Activated T-helper 2 cell treated with anti-CD3 and anti-CD28 coated beads, Interferon-gamma antibody, Interleukin-2, Interleukin-4, amounts not matched to agents 10 μg/mL and 5 μg/mL and 100 μg/mL, durations not matched to agents 14 hours and 24 hours and 36 hours (primary cell): ENCODE results near the gene CCDC27. TPM values are rescaled to one million over a fixed set of nuclear protein-coding genes. Genes with fewer than 3 reads are reported as not detected.

ENCODE experiments used
- DNase-seq: peaks from one replicate; pipeline ENCODE4 v3.0.0; 2021; ENCODE audit warnings: low spot score
- H3K27ac Mint-ChIP-seq: one replicate; pipeline ENCODE4 v1.8.0; 2021; ENCODE audit warnings: mixed read lengths
- H3K27me3 Mint-ChIP-seq: one replicate; pipeline ENCODE4 v1.8.0; 2021; ENCODE audit warnings: low read depth, mixed read lengths
- H3K36me3 Mint-ChIP-seq: one replicate; pipeline ENCODE4 v1.8.0; 2021; ENCODE audit warnings: low read depth, mixed read lengths
- H3K4me1 Mint-ChIP-seq: one replicate; pipeline ENCODE4 v1.8.0; 2021; ENCODE audit warnings: low read depth, mixed read lengths
- H3K4me3 Mint-ChIP-seq: one replicate; pipeline ENCODE4 v1.8.0; 2021; ENCODE audit warnings: low read depth, mild to moderate bottlenecking, moderate library complexity, mixed read lengths
- H3K9me3 Mint-ChIP-seq: one replicate; pipeline ENCODE4 v1.8.0; 2021; ENCODE audit warnings: mixed read lengths
- intact Hi-C: fragments of 100-400 bp; cut with micrococcal nuclease; formaldehyde crosslinking; loops from one replicate; pipeline ENCODE4 v1.15.1; 2023
- total RNA-seq: library from RNA; stranded (reverse); gene quantifications from 2 replicates; pipeline ENCODE4 v1.2.3, GENCODE V29; 2022

The CCDC27 gene
- total RNA-seq, 1 donor from 2014 or later, result not detected

- no peaks in the 10 kb centered on the region for H3K9me3 Mint-ChIP-seq
- H3K36me3 Mint-ChIP-seq, result peaks cover 49% of the 10 kb centered on the region
- no peak for DNase-seq
- no peak overlapping the region for H3K4me3 Mint-ChIP-seq
- intact Hi-C loops, result no loop called here
- H3K27ac Mint-ChIP-seq, result no peak overlapping the region
- H3K27me3 Mint-ChIP-seq, result no peaks in the 10 kb centered on the region
- no peaks in the 10 kb centered on the region for H3K4me1 Mint-ChIP-seq
These were observed 28.7 kb downstream of the CCDC27 start for GRCh38 chr1:3780901-3781300.

GRCh38 chr1:3783651-3784474, 31.6 kb downstream of the CCDC27 start:
- peaks cover 56% of the 10 kb centered on the region for H3K36me3 Mint-ChIP-seq
- no peak for DNase-seq
- H3K9me3 Mint-ChIP-seq, result no peaks in the 10 kb centered on the region
- no peak overlapping the region for H3K4me3 Mint-ChIP-seq
- peaks cover 10% of the 10 kb centered on the region for H3K4me1 Mint-ChIP-seq
- H3K27me3 Mint-ChIP-seq, result no peaks in the 10 kb centered on the region
- intact Hi-C loops, result no loop called here
- H3K27ac Mint-ChIP-seq, result no peak overlapping the region

GRCh38 chr1:3785045-3785444, 32.8 kb downstream of the CCDC27 start:
- DNase-seq, result no peak
- no peaks in the 10 kb centered on the region for H3K27me3 Mint-ChIP-seq
- peaks cover 10% of the 10 kb centered on the region for H3K4me1 Mint-ChIP-seq
- intact Hi-C loops, result no loop called here
- H3K4me3 Mint-ChIP-seq, result no peak overlapping the region
- H3K9me3 Mint-ChIP-seq, result no peaks in the 10 kb centered on the region
- no peak overlapping the region for H3K27ac Mint-ChIP-seq
- H3K36me3 Mint-ChIP-seq, result peaks cover 47% of the 10 kb centered on the region

GRCh38 chr1:3785456-3786157, 33.4 kb downstream of the CCDC27 start:
- Mint-ChIP-seq H3K27ac (no peak overlapping the region), H3K36me3 (peaks cover 42% of the 10 kb centered on the region), H3K9me3 (no peaks in the 10 kb centered on the region), H3K4me3 (no peak overlapping the region), H3K27me3 (no peaks in the 10 kb centered on the region), H3K4me1 (peaks cover 10% of the 10 kb centered on the region)
- DNase-seq, result no peak
- intact Hi-C loops, result no loop called here

GRCh38 chr1:3786468-3787348, 34.5 kb downstream of the CCDC27 start:
- intact Hi-C loops, result no loop called here
- peaks cover 36% of the 10 kb centered on the region for H3K36me3 Mint-ChIP-seq
- H3K4me1 Mint-ChIP-seq, result peaks cover 10% of the 10 kb centered on the region
- no peak overlapping the region for H3K4me3 Mint-ChIP-seq
- no peaks in the 10 kb centered on the region for H3K9me3 Mint-ChIP-seq
- no peak for DNase-seq
- no peak overlapping the region for H3K27ac Mint-ChIP-seq
- H3K27me3 Mint-ChIP-seq, result no peaks in the 10 kb centered on the region

- H3K36me3 Mint-ChIP-seq, result peaks cover 34% of the 10 kb centered on the region
- H3K27ac Mint-ChIP-seq, result no peak overlapping the region
- no peak for DNase-seq
- H3K27me3 Mint-ChIP-seq, result no peaks in the 10 kb centered on the region
- no peak overlapping the region for H3K4me3 Mint-ChIP-seq
- peaks cover 10% of the 10 kb centered on the region for H3K4me1 Mint-ChIP-seq
- intact Hi-C loops, result no loop called here
- no peaks in the 10 kb centered on the region for H3K9me3 Mint-ChIP-seq
These were observed 35.1 kb downstream of the CCDC27 start for GRCh38 chr1:3787349-3787715.

GRCh38 chr1:3787745-3788605, 35.7 kb downstream of the CCDC27 start:
- intact Hi-C loops, result no loop called here
- Mint-ChIP-seq H3K4me3 (no peak overlapping the region), H3K9me3 (no peaks in the 10 kb centered on the region), H3K36me3 (peaks cover 31% of the 10 kb centered on the region), H3K27me3 (no peaks in the 10 kb centered on the region), H3K4me1 (peaks cover 11% of the 10 kb centered on the region), H3K27ac (no peak overlapping the region)
- DNase-seq, result no peak

GRCh38 chr1:3788756-3789420, 36.6 kb downstream of the CCDC27 start:
- peaks cover 27% of the 10 kb centered on the region for H3K36me3 Mint-ChIP-seq
- no peak for DNase-seq
- no peak overlapping the region for H3K4me3 Mint-ChIP-seq
- H3K9me3 Mint-ChIP-seq, result no peaks in the 10 kb centered on the region
- no peaks in the 10 kb centered on the region for H3K27me3 Mint-ChIP-seq
- H3K27ac Mint-ChIP-seq, result no peak overlapping the region
- H3K4me1 Mint-ChIP-seq, result peaks cover 19% of the 10 kb centered on the region
- intact Hi-C loops, result no loop called here

GRCh38 chr1:3789421-3790300, 37.4 kb downstream of the CCDC27 start:
- no peak overlapping the region for H3K27ac Mint-ChIP-seq

GRCh38 chr1:3790500-3790923, 38.3 kb downstream of the CCDC27 start:
- peaks cover 16% of the 10 kb centered on the region for H3K36me3 Mint-ChIP-seq
- no peak for DNase-seq
- H3K4me1 Mint-ChIP-seq, result peaks cover 25% of the 10 kb centered on the region
- no peaks in the 10 kb centered on the region for H3K27me3 Mint-ChIP-seq
- no peak overlapping the region for H3K4me3 Mint-ChIP-seq
- intact Hi-C loops, result loop anchor here (10.0 kb wide), 1 partner anchor 136 kb away; the partner anchor contains the start of genes TP73 and WRAP73
- no peaks in the 10 kb centered on the region for H3K9me3 Mint-ChIP-seq
- no peak overlapping the region for H3K27ac Mint-ChIP-seq

More at GRCh38 chr1:3789421-3790300, 37.4 kb downstream of the CCDC27 start:
- no peaks in the 10 kb centered on the region for H3K9me3 Mint-ChIP-seq
- intact Hi-C loops, result loop anchor here (10.0 kb wide), 1 partner anchor 135 kb away; the partner anchor contains the start of genes TP73 and WRAP73
- H3K4me1 Mint-ChIP-seq, result peaks cover 19% of the 10 kb centered on the region
- no peak overlapping the region for H3K4me3 Mint-ChIP-seq
- no peak for DNase-seq
- peaks cover 20% of the 10 kb centered on the region for H3K36me3 Mint-ChIP-seq
- no peaks in the 10 kb centered on the region for H3K27me3 Mint-ChIP-seq

- peaks cover 25% of the 10 kb centered on the region for H3K4me1 Mint-ChIP-seq
These were observed 38.7 kb downstream of the CCDC27 start for GRCh38 chr1:3790952-3791351.

More at GRCh38 chr1:3790952-3791351, 38.7 kb downstream of the CCDC27 start:
- no peaks in the 10 kb centered on the region for H3K9me3 Mint-ChIP-seq
- H3K27ac Mint-ChIP-seq, result no peak overlapping the region
- no peak for DNase-seq
- intact Hi-C loops, result loop anchor here (10.0 kb wide), 1 partner anchor 136 kb away; the partner anchor contains the start of genes TP73 and WRAP73
- H3K4me3 Mint-ChIP-seq, result no peak overlapping the region
- H3K36me3 Mint-ChIP-seq, result peaks cover 16% of the 10 kb centered on the region
- no peaks in the 10 kb centered on the region for H3K27me3 Mint-ChIP-seq
